Transverse colon (tissue), 4 donors: ENCODE results near the gene PRPF40B. TPM values are rescaled to one million over a fixed set of nuclear protein-coding genes. Genes with fewer than 3 reads are reported as not detected.

Source experiments
- DNase-seq: peaks from one replicate; pipeline ENCODE4 v3.0.0-alpha.2; 2019
- H3K27ac ChIP-seq, 4 donors: fragments of 200-600 bp; sonication (generic); 2 replicates each; pipeline ENCODE4 v1.5.1; 2016 to 2018; ENCODE audit warnings: inconsistent platforms in 4 of 4
- H3K27me3 ChIP-seq: fragments of 200-600 bp; sonication (generic); 2 replicates; pipeline ENCODE4 v1.5.1; 2017; ENCODE audit warnings: inconsistent platforms
- H3K36me3 ChIP-seq, 4 donors: fragments of 200-600 bp; sonication (generic); 2 replicates each; pipeline ENCODE4 v1.5.1; 2017 to 2019; ENCODE audit warnings: inconsistent platforms in 4 of 4
- H3K4me1 ChIP-seq, 4 donors: fragments of 200-600 bp; sonication (generic); 2 replicates each; pipeline ENCODE4 v1.5.1; 2017 to 2020; ENCODE audit warnings: inconsistent platforms in 4 of 4
- H3K4me3 ChIP-seq, 4 donors: fragments of 200-600 bp; sonication (generic); 1 replicate in 1 of 4; 2 replicates in 3 of 4; pipeline versions ENCODE4 v1.5.1 to v1.6.1; 2017 to 2019; ENCODE audit warnings: inconsistent platforms in 4 of 4
- H3K9me3 ChIP-seq, 2 donors: fragments of 200-600 bp; sonication (generic); 2 replicates each; pipeline ENCODE4 v1.5.1; 2017 to 2019; ENCODE audit warnings: inconsistent platforms in 2 of 2
- EP300 ChIP-seq: sonication (generic); formaldehyde crosslinking; IDR thresholded peaks from one replicate; pipeline ENCODE4 v1.6.1; 2017; ENCODE audit warnings: antibody characterized with exemption, low read depth
- POLR2A ChIP-seq: fragments of 450-650 bp; IDR thresholded peaks from one replicate; pipeline ENCODE4 v1.6.1; 2016; ENCODE audit warnings: antibody characterized with exemption, mild to moderate bottlenecking, moderate library complexity
- POLR2AphosphoS5 ChIP-seq, 3 donors: sonication (generic); formaldehyde crosslinking; IDR thresholded peaks; one replicate each; pipeline ENCODE4 v1.6.1; 2016; ENCODE audit warnings: antibody characterized with exemption in 3 of 3
- WGBS, 2 donors: methylation state at CpG; one replicate each; pipeline ENCODE4 v1.1.5; 2018; ENCODE audit warnings: low coverage in 1 of 2; 5-methylcytosine and 5-hydroxymethylcytosine counted together
- in situ Hi-C, 4 donors: fragments of 200-750 bp; cut with MboI; loops; one replicate each; pipeline versions ENCODE4 v1.15.0 to v1.15.1; 2017; ENCODE audit warnings: low sequenced_read_pairs in 3 of 4, low pct_ligation_motif_present in 1 of 4, low pct_unique_long_range_greater_than_20kb in 1 of 4
- intact Hi-C: fragments of 100-400 bp; cut with DNase I; formaldehyde crosslinking; loops from one replicate; pipeline ENCODE4 v1.15.1; 2023; ENCODE audit warnings: low total_unique reads
- total RNA-seq, 4 donors: library from RNA; depleted of rRNA; stranded (reverse); fragments of >200 nt; gene quantifications; one replicate each; pipeline ENCODE4 v1.1.0, GENCODE V29; 2016
- TF ChIP-seq, protein P1 (sequence below), 5 experiments: fragments of 200-600 bp in 3 of 5; fragments of 450-650 bp in 2 of 5; sonication (generic) in 3 of 5; IDR thresholded peaks; 1 replicate in 2 of 5; 2 replicates in 3 of 5; pipeline ENCODE4 v1.5.1; 2016 to 2017; ENCODE audit warnings: antibody characterized with exemption in 5 of 5, inconsistent platforms in 3 of 5, mild to moderate bottlenecking in 2 of 5, moderate library complexity in 1 of 5

PRPF40B gene
- total RNA-seq, 4 donors from 2014 or later, result 3.7 to 12.7 (median 8.7) TPM

DNA sequence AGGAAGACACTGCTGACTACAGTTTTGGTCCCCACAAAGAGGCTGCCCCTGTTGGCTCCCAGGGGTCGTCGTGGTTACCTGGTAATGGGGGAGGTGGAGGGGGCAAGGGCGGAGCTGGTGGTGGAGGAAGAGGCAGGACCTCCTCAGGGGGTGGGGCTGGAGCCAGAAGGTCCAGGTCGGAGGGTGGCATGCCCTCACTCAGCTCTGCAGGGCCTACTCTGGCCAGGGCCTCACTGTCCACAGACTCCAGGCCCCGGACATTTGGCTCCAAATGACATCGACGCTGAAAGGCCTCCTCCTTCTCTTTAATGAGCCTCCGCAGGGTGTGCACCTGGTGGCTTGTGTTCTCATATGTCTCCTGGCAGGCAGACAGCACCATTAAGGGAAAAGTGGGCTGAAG lies 28.5 kb downstream of the PRPF40B start:
- Histone ChIP-seq H3K9me3 (no peaks in the 10 kb centered on the region), H3K27ac (no peak overlapping the region), H3K4me1 (peaks cover 0 to 7% (median 0%) of the 10 kb centered on the region in 4 donors), H3K27me3 (no peaks in the 10 kb centered on the region), H3K4me3 (no peak overlapping the region), H3K36me3 (no peaks in the 10 kb centered on the region)
- TF ChIP-seq, protein P1, sequence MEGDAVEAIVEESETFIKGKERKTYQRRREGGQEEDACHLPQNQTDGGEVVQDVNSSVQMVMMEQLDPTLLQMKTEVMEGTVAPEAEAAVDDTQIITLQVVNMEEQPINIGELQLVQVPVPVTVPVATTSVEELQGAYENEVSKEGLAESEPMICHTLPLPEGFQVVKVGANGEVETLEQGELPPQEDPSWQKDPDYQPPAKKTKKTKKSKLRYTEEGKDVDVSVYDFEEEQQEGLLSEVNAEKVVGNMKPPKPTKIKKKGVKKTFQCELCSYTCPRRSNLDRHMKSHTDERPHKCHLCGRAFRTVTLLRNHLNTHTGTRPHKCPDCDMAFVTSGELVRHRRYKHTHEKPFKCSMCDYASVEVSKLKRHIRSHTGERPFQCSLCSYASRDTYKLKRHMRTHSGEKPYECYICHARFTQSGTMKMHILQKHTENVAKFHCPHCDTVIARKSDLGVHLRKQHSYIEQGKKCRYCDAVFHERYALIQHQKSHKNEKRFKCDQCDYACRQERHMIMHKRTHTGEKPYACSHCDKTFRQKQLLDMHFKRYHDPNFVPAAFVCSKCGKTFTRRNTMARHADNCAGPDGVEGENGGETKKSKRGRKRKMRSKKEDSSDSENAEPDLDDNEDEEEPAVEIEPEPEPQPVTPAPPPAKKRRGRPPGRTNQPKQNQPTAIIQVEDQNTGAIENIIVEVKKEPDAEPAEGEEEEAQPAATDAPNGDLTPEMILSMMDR (IDR thresholded peaks at IDR 0.05), result no peak
- no peak for TF ChIP-seq POLR2A
- no peak for TF ChIP-seq EP300
- TF ChIP-seq POLR2AphosphoS5 (IDR thresholded peaks at IDR 0.05), result no peak
- intact Hi-C loops, result no loop called here
- DNase-seq, result no peak
- 79% methylated on average over 8 of the region's 8 CpGs; no CpG with 5 or more reads in 1 of the 2 donors for WGBS, 2 donors
- in situ Hi-C loops, result loop anchor here in 1 of 4 donors (5.0 kb wide), 1 partner anchor 55 kb away; the partner anchor contains the start of gene FMNL3

DNA sequence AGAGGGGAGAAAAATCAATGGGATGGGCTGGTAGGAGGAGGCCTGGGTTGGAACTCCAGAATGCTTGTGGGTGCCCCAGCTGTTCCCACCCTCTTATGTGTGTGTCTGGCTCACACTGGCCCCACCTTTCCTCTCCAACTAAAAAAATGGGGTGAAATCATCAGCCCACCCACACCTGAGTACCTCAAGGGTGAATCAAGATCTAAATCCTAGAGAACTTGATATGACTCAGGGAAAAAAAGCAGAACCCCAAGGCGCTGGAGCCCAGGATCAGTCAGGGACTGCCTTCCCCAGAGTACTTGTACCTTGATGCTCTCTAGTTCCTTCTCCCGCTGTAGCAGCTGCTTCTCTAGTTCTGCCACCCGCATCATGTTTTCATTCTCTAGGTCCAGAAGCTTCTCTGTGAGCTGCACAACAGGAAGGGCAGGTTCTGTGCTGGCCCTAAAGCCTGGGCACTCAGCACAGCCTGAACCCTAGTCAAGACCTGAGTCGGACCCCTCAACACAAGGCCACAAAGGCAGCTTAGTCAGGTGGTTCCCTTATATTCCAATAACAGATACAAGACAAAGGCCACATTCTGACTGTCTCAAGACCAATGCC lies 29.7 kb downstream of the PRPF40B start:
- WGBS, 2 donors, result 92% methylated on average over 4 of the region's 4 CpGs; no CpG with 5 or more reads in 1 of the 2 donors
- H3K9me3 ChIP-seq, result no peaks in the 10 kb centered on the region
- in situ Hi-C loops, result loop anchor here in 1 of 4 donors (5.0 kb wide), 1 partner anchor 54 kb away; the partner anchor contains the start of gene FMNL3
- no peak overlapping the region for H3K27ac ChIP-seq
- no peaks in the 10 kb centered on the region for H3K27me3 ChIP-seq
- no peak for DNase-seq
- peaks cover 0 to 7% (median 0%) of the 10 kb centered on the region in 4 donors for H3K4me1 ChIP-seq
- H3K4me3 ChIP-seq, result no peak overlapping the region
- TF ChIP-seq POLR2AphosphoS5 (IDR thresholded peaks at IDR 0.05) (no peak), EP300 (no peak)
- intact Hi-C loops, result no loop called here
- H3K36me3 ChIP-seq, result no peaks in the 10 kb centered on the region

DNA sequence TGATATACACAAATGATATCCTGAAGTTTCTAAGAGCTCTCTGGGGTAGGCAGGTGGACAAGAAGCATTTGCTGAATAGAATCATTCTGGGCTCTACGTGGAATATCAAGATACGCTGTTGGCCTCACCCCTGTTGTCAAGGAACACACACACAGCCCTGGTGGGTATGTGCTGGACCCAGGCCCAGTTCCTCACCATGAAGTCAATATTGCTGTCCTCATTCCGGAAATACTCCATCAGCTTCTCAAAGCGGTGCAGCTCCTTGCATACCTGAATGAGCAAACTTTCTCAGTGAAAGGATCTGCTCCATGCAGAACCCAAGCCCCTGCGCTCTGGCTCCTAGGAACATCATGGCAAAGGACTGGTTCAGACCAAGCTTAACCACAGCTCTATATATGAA lies 31.4 kb downstream of the PRPF40B start:
- TF ChIP-seq, protein P1 (IDR thresholded peaks at IDR 0.05), result no peak
- TF ChIP-seq POLR2A (no peak), POLR2AphosphoS5 (IDR thresholded peaks at IDR 0.05) (no peak), EP300 (no peak)
- intact Hi-C loops, result no loop called here

DNA sequence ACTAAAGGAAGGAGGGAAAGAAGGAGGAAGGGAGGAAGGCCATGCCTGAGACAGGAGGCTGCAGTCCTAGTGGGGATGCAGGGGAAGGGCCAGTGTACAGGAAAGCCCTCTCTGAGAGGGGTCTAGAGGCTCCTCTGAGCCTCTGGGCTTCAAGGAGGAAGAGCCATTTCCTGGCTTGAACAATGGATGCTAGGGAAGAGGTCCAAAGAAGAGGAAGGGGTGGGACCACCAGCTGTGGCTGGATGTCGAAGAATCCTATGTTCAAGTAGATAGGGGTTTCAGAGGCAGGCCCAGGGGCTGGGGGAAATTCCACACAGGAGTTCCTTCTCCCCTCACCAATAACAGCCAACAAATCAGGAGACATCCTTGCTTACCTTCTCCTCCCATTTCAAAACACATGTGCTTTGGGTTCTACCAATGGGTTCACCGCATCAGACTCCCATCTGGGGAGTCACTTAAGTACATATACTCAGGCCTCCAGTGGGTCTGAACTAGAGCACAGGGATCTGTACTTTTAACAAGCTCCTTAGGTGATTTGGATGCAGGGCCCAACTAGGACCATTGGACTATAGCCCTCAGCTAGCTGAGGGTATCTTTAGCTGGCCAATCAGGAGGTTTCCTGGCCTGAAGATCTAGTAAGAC lies 32.4 kb downstream of the PRPF40B start:
- Histone ChIP-seq H3K4me3 (no peak overlapping the region), H3K36me3 (no peaks in the 10 kb centered on the region), H3K27ac (no peak overlapping the region), H3K9me3 (no peaks in the 10 kb centered on the region), H3K4me1 (no peaks in the 10 kb centered on the region), H3K27me3 (no peaks in the 10 kb centered on the region)
- 57 to 85% methylated on average over 1 to 2 of the region's 2 CpGs for WGBS, 2 donors
- intact Hi-C loops (no loop called here), in situ Hi-C loops (no loop called here)
- no peak for TF ChIP-seq POLR2A
- no peak for DNase-seq

More for the DNA sequence above, 31.4 kb downstream of the PRPF40B start:
- in situ Hi-C loops, result loop anchor here in 1 of 4 donors (5.0 kb wide), 1 partner anchor 53 kb away; the partner anchor contains the start of gene FMNL3
- DNase-seq, result no peak
- no peak overlapping the region for H3K4me3 ChIP-seq
- WGBS, 2 donors, result 83 to 94% methylated on average over 1 to 5 of the region's 5 CpGs
- no peak overlapping the region for H3K27ac ChIP-seq
- no peaks in the 10 kb centered on the region for H3K27me3 ChIP-seq
- no peaks in the 10 kb centered on the region for H3K4me1 ChIP-seq
- H3K36me3 ChIP-seq, result no peaks in the 10 kb centered on the region
- H3K9me3 ChIP-seq, result no peaks in the 10 kb centered on the region

DNA sequence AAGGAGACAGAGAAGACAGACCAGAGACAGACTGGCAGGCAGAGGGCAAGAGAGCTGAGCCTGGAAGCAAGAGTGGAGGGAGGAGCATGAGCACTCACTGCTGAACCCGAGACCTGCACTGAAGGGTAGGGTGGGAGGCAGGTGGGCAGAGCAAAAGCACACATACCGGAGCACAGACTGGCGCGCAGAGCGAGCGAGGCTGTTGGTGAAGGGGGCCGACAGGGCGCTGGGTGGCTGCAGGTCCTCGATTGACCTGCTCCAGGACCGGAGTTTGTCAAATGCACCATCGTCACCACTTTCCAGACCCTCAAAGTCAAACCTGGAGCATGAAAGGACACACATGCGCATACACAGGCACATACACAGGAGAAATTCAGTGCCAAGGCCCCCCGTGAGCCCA lies 34.9 kb downstream of the PRPF40B start:
- Histone ChIP-seq H3K4me1 (peaks cover 2 to 21% (median 7%) of the 10 kb centered on the region in 4 donors), H3K4me3 (no peak overlapping the region), H3K27me3 (no peaks in the 10 kb centered on the region), H3K27ac (no peak overlapping the region), H3K9me3 (no peaks in the 10 kb centered on the region), H3K36me3 (no peaks in the 10 kb centered on the region)
- in situ Hi-C loops, result no loop called here
- no peak for DNase-seq
- 88 to 97% methylated on average over 1 to 13 of the region's 13 CpGs for WGBS, 2 donors
- TF ChIP-seq EP300 (no peak), POLR2AphosphoS5 (IDR thresholded peaks at IDR 0.05) (no peak), POLR2A (no peak)
- TF ChIP-seq, protein P1 (IDR thresholded peaks at IDR 0.05), result no peak
- intact Hi-C loops, result no loop called here
